ENCODE measurements around the gene C4BPA. TPM values are rescaled to one million over a fixed set of nuclear protein-coding genes. Genes with fewer than 3 reads are reported as not detected.

Gene C4BPA
- total RNA-seq, 2 donors from 2014 or later = 8.9 to 23.1 TPM

GRCh38 chr1:207069858-207070506 is 34.1 kb upstream of the C4BPA start:
- Histone ChIP-seq H3K36me3 (replicated peaks in 1 of 2; ENCODE audit: insufficient read depth in 1 of 2, low read depth in 2 of 2) (peaks cover 0 to 13% of the 10 kb centered on the region in 2 donors), H3K9me3 (no peaks in the 10 kb centered on the region), H3K27me3 (no peaks in the 10 kb centered on the region), H3K27ac (no peak overlapping the region), H3K4me1 (no peaks in the 10 kb centered on the region), H3K4me3 (no peak overlapping the region)
- ATAC-seq (no peak), DNase-seq (no peak)
- WGBS, 2 donors = 93 to 98% methylated on average over 5 of the region's 5 CpGs
- intact Hi-C loops (cut with DNase I) = no loop called here
- TF ChIP-seq CTCF (IDR thresholded peaks at IDR 0.05) = no peak
- TF ChIP-seq POLR2A (IDR thresholded peaks at IDR 0.05) = no peak

GRCh38 chr1:207070811-207071210 is 33.2 kb upstream of the C4BPA start:
- Histone ChIP-seq H3K9me3 (no peaks in the 10 kb centered on the region), H3K4me3 (no peak overlapping the region), H3K4me1 (no peaks in the 10 kb centered on the region), H3K27me3 (no peaks in the 10 kb centered on the region), H3K27ac (no peak overlapping the region), H3K36me3 (replicated peaks in 1 of 2; ENCODE audit: insufficient read depth in 1 of 2, low read depth in 2 of 2) (peaks cover 0 to 13% of the 10 kb centered on the region in 2 donors)
- no peak for ATAC-seq
- intact Hi-C loops (cut with DNase I) = no loop called here
- TF ChIP-seq CTCF (IDR thresholded peaks at IDR 0.05) = no peak
- TF ChIP-seq POLR2A (IDR thresholded peaks at IDR 0.05) = no peak
- 63 to 89% methylated on average over 4 of the region's 4 CpGs for WGBS, 2 donors
- DNase-seq = no peak

- ATAC-seq (no peak), DNase-seq (no peak)
- no peaks in the 10 kb centered on the region for H3K9me3 ChIP-seq
- no peak overlapping the region for H3K4me3 ChIP-seq
- no peak overlapping the region for H3K27ac ChIP-seq
- TF ChIP-seq POLR2A (IDR thresholded peaks at IDR 0.05) = no peak
- no peak for TF ChIP-seq CTCF (IDR thresholded peaks at IDR 0.05)
- 85% methylated on average over 6 of the region's 6 CpGs for WGBS, 2 donors
- H3K36me3 ChIP-seq (replicated peaks in 1 of 2; ENCODE audit: insufficient read depth in 1 of 2, low read depth in 2 of 2) = peaks cover 0 to 13% of the 10 kb centered on the region in 2 donors
- H3K4me1 ChIP-seq = no peaks in the 10 kb centered on the region
- no peaks in the 10 kb centered on the region for H3K27me3 ChIP-seq
- intact Hi-C loops (cut with DNase I) = no loop called here
These were observed 32.6 kb upstream of the C4BPA start for GRCh38 chr1:207071426-207071825.

GRCh38 chr1:207072233-207072632 is 31.8 kb upstream of the C4BPA start:
- DNase-seq (no peak), ATAC-seq (no peak)
- Histone ChIP-seq H3K4me3 (no peak overlapping the region), H3K27ac (no peak overlapping the region), H3K9me3 (no peaks in the 10 kb centered on the region), H3K4me1 (no peaks in the 10 kb centered on the region), H3K27me3 (no peaks in the 10 kb centered on the region), H3K36me3 (replicated peaks in 1 of 2; ENCODE audit: insufficient read depth in 1 of 2, low read depth in 2 of 2) (peaks cover 0 to 13% of the 10 kb centered on the region in 2 donors)
- WGBS, 2 donors = 72 to 83% methylated on average over 6 to 8 of the region's 8 CpGs
- intact Hi-C loops (cut with DNase I) = no loop called here
- no peak for TF ChIP-seq CTCF (IDR thresholded peaks at IDR 0.05)
- TF ChIP-seq POLR2A (IDR thresholded peaks at IDR 0.05) = no peak
